AG10803 (cell line): Measurements from ENCODE around the gene BORCS5.

ENCODE experiments used
- DNase-seq: peaks from one replicate; pipeline ENCODE4 v3.0.0; 2010; ENCODE audit warnings: low read depth
- H3K4me3 ChIP-seq: 2 replicates; pipeline ENCODE4 v1.5.1; 2011; ENCODE audit warnings: mild to moderate bottlenecking, low read length, control low read depth
- TF ChIP-seq, protein P1 (sequence below): conservative IDR thresholded peaks from 2 replicates; pipeline ENCODE4 v1.5.1; 2011; ENCODE audit warnings: mild to moderate bottlenecking, low read length, control low read depth, inconsistent platforms

BORCS5 gene

DNA sequence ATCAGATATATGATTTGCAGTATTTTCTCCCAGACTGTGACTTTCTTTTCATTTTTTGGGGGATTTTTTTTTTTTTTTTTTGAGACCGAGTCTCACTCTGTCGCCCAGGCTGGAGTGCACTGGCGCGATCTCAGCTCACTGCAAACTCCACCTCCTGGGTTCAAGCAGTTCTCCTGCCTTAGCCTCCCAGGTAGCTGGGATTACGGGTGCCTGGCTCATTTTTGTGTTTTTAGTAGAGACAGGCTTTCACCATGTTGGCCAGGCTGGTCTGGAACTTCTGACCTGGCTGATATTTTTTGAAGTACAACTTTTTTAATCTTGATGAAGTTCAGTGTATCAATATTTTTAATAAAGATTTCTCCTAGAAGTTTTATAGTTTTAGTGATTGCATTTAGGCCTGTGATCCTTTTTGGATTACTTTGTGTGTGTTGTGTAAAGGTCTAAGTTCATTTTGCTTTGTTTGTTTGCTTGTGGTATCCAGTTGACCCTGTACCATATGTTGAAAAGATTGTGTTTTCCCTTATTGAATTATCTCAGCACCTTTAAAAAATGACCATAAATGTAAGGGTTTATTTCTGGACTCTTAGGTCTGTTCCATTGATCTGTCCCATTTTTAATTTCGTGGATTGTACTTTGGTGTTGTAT lies 24.2 kb downstream of the BORCS5 start:
- TF ChIP-seq, protein P1, sequence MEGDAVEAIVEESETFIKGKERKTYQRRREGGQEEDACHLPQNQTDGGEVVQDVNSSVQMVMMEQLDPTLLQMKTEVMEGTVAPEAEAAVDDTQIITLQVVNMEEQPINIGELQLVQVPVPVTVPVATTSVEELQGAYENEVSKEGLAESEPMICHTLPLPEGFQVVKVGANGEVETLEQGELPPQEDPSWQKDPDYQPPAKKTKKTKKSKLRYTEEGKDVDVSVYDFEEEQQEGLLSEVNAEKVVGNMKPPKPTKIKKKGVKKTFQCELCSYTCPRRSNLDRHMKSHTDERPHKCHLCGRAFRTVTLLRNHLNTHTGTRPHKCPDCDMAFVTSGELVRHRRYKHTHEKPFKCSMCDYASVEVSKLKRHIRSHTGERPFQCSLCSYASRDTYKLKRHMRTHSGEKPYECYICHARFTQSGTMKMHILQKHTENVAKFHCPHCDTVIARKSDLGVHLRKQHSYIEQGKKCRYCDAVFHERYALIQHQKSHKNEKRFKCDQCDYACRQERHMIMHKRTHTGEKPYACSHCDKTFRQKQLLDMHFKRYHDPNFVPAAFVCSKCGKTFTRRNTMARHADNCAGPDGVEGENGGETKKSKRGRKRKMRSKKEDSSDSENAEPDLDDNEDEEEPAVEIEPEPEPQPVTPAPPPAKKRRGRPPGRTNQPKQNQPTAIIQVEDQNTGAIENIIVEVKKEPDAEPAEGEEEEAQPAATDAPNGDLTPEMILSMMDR = no peak
- H3K4me3 ChIP-seq = no peak overlapping the region
- DNase-seq = no peak

DNA sequence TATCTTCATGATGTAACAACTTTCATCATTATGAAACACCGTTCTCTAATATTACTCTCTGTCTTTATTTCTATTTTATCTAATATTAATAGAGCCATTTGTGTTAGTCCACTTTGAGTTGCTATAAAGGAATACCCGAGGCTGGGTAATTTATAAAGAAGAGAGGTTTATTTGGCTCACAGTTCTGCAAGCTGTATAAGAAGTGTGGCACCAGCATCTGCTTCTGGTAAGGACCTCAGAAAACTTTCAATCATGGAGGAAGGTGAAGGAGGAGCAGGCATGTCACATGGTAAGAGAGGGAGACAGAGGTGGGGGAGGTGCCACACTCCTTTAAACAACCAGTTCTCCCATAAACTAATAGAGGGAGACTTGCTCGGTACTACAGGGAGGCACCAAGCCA lies 25.1 kb downstream of the BORCS5 start:
- DNase-seq = no peak
- TF ChIP-seq, protein P1 = no peak
- H3K4me3 ChIP-seq = no peak overlapping the region

GRCh38 chr12:12384571-12385340 lies 27.9 kb downstream of the BORCS5 start:
- H3K4me3 ChIP-seq = no peak overlapping the region
- DNase-seq = no peak
- TF ChIP-seq, protein P1 = no peak

DNA sequence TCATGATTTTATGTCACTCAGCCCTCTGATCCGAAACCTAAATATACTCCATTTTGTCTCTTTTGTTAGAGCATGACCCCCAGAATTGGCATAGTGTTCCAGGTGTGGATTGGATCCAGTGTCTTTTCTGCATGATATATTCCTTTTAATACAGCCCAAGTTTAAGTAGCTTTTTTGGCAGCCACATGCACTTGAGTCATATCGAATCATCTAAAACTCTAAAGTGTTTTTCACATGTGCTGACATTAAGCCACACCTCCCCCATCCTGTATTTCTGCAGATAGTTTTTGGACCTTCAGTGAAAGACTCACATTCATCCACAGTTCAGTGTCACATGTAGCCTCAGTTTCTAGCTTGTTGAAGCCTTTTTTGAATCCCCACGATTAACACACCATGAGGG lies 30.6 kb downstream of the BORCS5 start:
- TF ChIP-seq, protein P1 = no peak
- H3K4me3 ChIP-seq = no peak overlapping the region
- peak; percentile 61 for DNase-seq

DNA sequence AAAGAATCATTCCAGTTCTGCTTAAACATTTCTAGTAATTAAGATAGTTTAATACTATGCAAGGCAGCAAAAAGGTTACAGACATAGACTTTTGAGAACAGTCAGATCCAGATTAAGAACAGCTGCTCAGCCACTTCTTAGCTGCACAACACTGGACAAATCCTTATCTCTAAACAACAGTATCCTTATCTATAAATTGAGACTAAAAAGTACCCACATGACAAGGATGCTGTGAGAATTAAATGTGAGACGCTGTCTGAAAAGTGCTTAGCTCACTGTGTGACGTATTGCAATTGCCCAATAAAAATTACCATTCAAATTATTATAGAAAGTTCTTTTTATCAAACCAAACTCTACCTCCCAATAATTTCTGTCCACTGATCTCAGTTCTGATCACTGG lies 35.5 kb downstream of the BORCS5 start:
- H3K4me3 ChIP-seq = no peak overlapping the region
- DNase-seq = no peak
- TF ChIP-seq, protein P1 = no peak

GRCh38 chr12:12393171-12393570 lies 36.3 kb downstream of the BORCS5 start:
- no peak for DNase-seq
- TF ChIP-seq, protein P1 = no peak
- H3K4me3 ChIP-seq = no peak overlapping the region

- TF ChIP-seq, protein P1 = no peak
- no peak for DNase-seq
- no peak overlapping the region for H3K4me3 ChIP-seq
These were observed 39.8 kb downstream of the BORCS5 start for GRCh38 chr12:12396694-12397093.
